GM12878 (cell line): ENCODE results near the gene CTBS. TPM values are rescaled to one million over a fixed set of nuclear protein-coding genes. Genes with fewer than 3 reads are reported as not detected.
A peak's percentile ranks its signal among the peaks of the same experiment; 100 is the strongest.

ENCODE experiments used
- CHD4 ChIP-seq: fragments of 200-600 bp; sonication (generic); IDR thresholded peaks from 2 replicates; pipeline ENCODE4 v1.6.1; 2016; ENCODE audit warnings: mild to moderate bottlenecking
- FOS ChIP-seq: IDR thresholded peaks from 3 replicates; pipeline ENCODE4 v1.6.1; 2011; ENCODE audit warnings: borderline replicate concordance; ENCODE audit not compliant: insufficient read length; ENCODE audit errors: extremely low read depth
- KLF5 ChIP-seq: fragments of 450-650 bp; IDR thresholded peaks from 2 replicates; pipeline ENCODE4 v1.6.1; 2014; ENCODE audit warnings: mild to moderate bottlenecking; ENCODE audit not compliant: partially characterized antibody
- PAX5 ChIP-seq: IDR thresholded peaks from 2 replicates; pipeline ENCODE4 v1.6.1; 2011; ENCODE audit warnings: low read depth, low read length, borderline replicate concordance
- SRF ChIP-seq, 2 experiments: IDR thresholded peaks; 2 replicates each; pipeline ENCODE4 v1.6.1; 2011; ENCODE audit warnings: low read depth in 2 of 2, low read length in 2 of 2, mild to moderate bottlenecking in 1 of 2, moderate library complexity in 1 of 2
- STAT3 ChIP-seq: IDR thresholded peaks from 2 replicates; pipeline ENCODE4 v1.6.1; 2011; ENCODE audit warnings: low read depth, low read length, improper control_type of control experiment
- TAF1 ChIP-seq: IDR thresholded peaks from 2 replicates; pipeline ENCODE4 v1.6.1; 2011; ENCODE audit warnings: mild to moderate bottlenecking, low read depth, low read length, borderline replicate concordance
- TCF7 ChIP-seq: IDR thresholded peaks from 2 replicates; pipeline ENCODE4 v1.6.1; 2014; ENCODE audit warnings: antibody characterized with exemption, borderline replicate concordance
- ZBED1 ChIP-seq: IDR thresholded peaks from 2 replicates; pipeline ENCODE4 v1.6.1; 2016; ENCODE audit warnings: borderline replicate concordance
- polyA plus RNA-seq, 11 experiments: library from polyadenylated mRNA; depleted of rRNA in 4 of 11; unstranded in 6 of 11; stranded (reverse) in 5 of 11; fragments of >200 nt; fragmentation: Nextera tagmentation in 4 of 11; fragmentation: Illumina TruSeq in 1 of 11; extraction: Ambion mirVana in 4 of 11; extraction: Trizol in 1 of 11; gene quantifications; 1 replicate in 1 of 11; 2 replicates in 10 of 11; pipeline versions ENCODE4 v1.2.1 to v1.2.3, GENCODE V29; 2011 to 2016; ENCODE audit warnings: inconsistent platforms in 2 of 11, missing spikeins in 2 of 11, low read depth in 1 of 11
- total RNA-seq, 4 experiments: library from RNA; depleted of rRNA in 3 of 4; stranded (reverse); fragments of >200 nt in 3 of 4; fragmentation: Illumina TruSeq in 1 of 4; extraction: Trizol in 1 of 4; gene quantifications; 2 replicates each; pipeline versions ENCODE4 v1.2.1 to v1.2.3, GENCODE V29; 2013 to 2021
- TF ChIP-seq, protein P1 (sequence below): fragments of 450-650 bp; conservative IDR thresholded peaks from 2 replicates; pipeline ENCODE4 v1.6.1; 2017; ENCODE audit warnings: mild to moderate bottlenecking, moderate library complexity
- TF ChIP-seq, protein P2 (sequence below): IDR thresholded peaks from 2 replicates; pipeline ENCODE4 v1.6.1; 2011; ENCODE audit warnings: borderline replicate concordance, low read depth, mild to moderate bottlenecking, moderate library complexity, low read length; ENCODE audit not compliant: insufficient read depth, poor library complexity, severe bottlenecking
- TF ChIP-seq, protein P3 (sequence below), 3 experiments: IDR thresholded peaks in 2 of 3; conservative IDR thresholded peaks in 1 of 3; 2 replicates each; pipeline ENCODE4 v1.5.1; 2011; ENCODE audit warnings: low read depth in 3 of 3, low read length in 3 of 3, mild to moderate bottlenecking in 3 of 3, control low read depth in 2 of 3, moderate library complexity in 2 of 3, inconsistent platforms in 1 of 3, mixed read lengths in 1 of 3; ENCODE audit not compliant: control insufficient read depth in 2 of 3, insufficient read depth in 1 of 3; ENCODE audit errors: extremely low read depth in 1 of 3
- TF ChIP-seq, protein P4 (sequence below): IDR thresholded peaks from 2 replicates; pipeline ENCODE4 v1.6.1; 2012; ENCODE audit warnings: low read length, inconsistent platforms
- TF ChIP-seq, protein P5 (sequence below): IDR thresholded peaks from 2 replicates; pipeline ENCODE4 v1.6.1; 2011; ENCODE audit warnings: low read depth, low read length, improper control_type of control experiment, borderline replicate concordance

CTBS gene
- total and polyA plus RNA-seq, 10 of the 15 experiments (the other 5 are each of a cell fraction or from before 2014, with no cell fraction given): 4.3 to 21.2 (median 12.3) TPM

DNA sequence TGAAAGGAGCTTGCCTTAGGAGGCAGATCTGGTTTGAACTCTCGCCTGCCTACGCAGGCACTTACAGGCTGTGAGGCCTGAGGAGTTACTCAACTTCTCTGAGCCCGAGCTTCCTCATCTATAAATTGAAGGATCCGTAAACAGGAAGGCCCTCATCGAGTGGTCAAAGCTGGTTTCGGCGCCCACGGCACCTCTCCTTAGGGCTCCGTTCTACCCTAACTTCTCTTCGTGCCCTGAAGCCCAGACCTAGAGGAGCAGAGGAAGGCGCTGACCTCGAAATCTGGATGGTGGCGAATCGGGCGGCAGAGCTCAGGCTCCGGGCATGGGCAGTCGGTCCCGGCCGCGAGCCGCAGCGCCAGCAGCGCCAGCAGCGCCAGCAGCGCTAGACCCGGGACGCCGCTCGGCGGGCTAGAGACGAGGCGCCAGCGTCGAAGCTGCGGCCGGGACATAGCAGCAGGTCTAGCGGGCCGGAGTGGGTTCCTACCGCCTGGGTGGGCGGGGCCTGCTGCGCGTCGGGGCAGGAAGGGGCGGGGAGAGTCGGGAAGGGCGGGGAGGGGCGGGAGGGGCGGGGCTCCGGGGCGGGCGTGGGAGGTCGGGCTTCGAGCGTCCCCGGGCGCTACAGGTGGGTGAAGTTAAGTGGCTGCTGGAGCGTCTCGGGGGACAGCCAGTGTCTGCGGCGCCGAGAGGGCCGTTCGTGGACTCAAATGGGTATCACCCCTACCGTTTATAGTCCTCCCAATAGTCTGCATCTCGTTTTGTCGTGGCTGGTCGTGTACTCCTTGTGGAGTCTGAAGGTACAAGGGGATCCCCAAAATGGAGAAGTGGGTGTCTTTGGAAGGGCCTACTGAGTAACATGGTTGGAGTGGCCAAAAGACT lies at the start of gene CTBS (continued):
- TF ChIP-seq, protein P1, sequence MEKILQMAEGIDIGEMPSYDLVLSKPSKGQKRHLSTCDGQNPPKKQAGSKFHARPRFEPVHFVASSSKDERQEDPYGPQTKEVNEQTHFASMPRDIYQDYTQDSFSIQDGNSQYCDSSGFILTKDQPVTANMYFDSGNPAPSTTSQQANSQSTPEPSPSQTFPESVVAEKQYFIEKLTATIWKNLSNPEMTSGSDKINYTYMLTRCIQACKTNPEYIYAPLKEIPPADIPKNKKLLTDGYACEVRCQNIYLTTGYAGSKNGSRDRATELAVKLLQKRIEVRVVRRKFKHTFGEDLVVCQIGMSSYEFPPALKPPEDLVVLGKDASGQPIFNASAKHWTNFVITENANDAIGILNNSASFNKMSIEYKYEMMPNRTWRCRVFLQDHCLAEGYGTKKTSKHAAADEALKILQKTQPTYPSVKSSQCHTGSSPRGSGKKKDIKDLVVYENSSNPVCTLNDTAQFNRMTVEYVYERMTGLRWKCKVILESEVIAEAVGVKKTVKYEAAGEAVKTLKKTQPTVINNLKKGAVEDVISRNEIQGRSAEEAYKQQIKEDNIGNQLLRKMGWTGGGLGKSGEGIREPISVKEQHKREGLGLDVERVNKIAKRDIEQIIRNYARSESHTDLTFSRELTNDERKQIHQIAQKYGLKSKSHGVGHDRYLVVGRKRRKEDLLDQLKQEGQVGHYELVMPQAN: peak; percentile 28
- TF ChIP-seq ZBED1 (0 out of 2 replicates have a peak, but pooled peaks have one; percentile 17), KLF5 (peak; percentile 64), FOS (no peak), STAT3 (no peak), SRF (IDR thresholded peaks at IDR 0.05; ENCODE audit: low read depth in 2 of 2, low read length in 2 of 2) (no peak), TCF7 (no peak), CHD4 (no peak), TAF1 (peak; percentile 62; the same call in 1 of the 2 replicates), PAX5 (0 out of 2 replicates have a peak, but pooled peaks have one; percentile 15)
- TF ChIP-seq, protein P2, sequence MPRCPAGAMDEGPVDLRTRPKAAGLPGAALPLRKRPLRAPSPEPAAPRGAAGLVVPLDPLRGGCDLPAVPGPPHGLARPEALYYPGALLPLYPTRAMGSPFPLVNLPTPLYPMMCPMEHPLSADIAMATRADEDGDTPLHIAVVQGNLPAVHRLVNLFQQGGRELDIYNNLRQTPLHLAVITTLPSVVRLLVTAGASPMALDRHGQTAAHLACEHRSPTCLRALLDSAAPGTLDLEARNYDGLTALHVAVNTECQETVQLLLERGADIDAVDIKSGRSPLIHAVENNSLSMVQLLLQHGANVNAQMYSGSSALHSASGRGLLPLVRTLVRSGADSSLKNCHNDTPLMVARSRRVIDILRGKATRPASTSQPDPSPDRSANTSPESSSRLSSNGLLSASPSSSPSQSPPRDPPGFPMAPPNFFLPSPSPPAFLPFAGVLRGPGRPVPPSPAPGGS: no peak
- TF ChIP-seq, protein P3, sequence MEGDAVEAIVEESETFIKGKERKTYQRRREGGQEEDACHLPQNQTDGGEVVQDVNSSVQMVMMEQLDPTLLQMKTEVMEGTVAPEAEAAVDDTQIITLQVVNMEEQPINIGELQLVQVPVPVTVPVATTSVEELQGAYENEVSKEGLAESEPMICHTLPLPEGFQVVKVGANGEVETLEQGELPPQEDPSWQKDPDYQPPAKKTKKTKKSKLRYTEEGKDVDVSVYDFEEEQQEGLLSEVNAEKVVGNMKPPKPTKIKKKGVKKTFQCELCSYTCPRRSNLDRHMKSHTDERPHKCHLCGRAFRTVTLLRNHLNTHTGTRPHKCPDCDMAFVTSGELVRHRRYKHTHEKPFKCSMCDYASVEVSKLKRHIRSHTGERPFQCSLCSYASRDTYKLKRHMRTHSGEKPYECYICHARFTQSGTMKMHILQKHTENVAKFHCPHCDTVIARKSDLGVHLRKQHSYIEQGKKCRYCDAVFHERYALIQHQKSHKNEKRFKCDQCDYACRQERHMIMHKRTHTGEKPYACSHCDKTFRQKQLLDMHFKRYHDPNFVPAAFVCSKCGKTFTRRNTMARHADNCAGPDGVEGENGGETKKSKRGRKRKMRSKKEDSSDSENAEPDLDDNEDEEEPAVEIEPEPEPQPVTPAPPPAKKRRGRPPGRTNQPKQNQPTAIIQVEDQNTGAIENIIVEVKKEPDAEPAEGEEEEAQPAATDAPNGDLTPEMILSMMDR (IDR thresholded peaks at IDR 0.05 in 2 of 3, conservative IDR thresholded peaks at IDR 0.05 in 1 of 3; ENCODE audit: control insufficient read depth in 2 of 3, extremely low read depth in 1 of 3, insufficient read depth in 1 of 3, low read depth in 3 of 3, low read length in 3 of 3): 0 out of 6 replicates have a peak, but pooled peaks of 1 of the 3 experiments have one; percentile 1
- TF ChIP-seq, protein P4, sequence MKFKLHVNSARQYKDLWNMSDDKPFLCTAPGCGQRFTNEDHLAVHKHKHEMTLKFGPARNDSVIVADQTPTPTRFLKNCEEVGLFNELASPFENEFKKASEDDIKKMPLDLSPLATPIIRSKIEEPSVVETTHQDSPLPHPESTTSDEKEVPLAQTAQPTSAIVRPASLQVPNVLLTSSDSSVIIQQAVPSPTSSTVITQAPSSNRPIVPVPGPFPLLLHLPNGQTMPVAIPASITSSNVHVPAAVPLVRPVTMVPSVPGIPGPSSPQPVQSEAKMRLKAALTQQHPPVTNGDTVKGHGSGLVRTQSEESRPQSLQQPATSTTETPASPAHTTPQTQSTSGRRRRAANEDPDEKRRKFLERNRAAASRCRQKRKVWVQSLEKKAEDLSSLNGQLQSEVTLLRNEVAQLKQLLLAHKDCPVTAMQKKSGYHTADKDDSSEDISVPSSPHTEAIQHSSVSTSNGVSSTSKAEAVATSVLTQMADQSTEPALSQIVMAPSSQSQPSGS: no peak
- TF ChIP-seq, protein P5, sequence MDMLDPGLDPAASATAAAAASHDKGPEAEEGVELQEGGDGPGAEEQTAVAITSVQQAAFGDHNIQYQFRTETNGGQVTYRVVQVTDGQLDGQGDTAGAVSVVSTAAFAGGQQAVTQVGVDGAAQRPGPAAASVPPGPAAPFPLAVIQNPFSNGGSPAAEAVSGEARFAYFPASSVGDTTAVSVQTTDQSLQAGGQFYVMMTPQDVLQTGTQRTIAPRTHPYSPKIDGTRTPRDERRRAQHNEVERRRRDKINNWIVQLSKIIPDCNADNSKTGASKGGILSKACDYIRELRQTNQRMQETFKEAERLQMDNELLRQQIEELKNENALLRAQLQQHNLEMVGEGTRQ: no peak
